Measurements from ENCODE around the gene PPIC.

Gene PPIC

DNA sequence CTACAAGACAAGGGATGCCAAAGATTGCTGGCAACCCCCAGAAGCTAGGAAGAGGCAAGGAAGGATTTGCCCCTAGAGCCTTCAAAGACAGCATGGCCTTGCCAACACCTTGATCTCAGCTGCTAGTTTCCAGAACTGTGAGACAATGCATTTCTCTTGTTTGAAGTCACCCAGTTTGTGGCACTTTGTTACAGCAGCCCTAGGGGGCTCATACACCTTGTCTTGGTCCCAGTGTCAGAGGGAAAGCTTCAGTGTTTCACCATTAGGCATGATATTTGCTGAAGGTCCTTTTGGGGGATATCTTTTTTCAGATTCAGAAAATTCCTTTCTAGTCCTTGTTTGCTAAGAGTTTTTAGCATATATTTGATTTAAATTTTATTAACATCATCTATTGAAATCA, 3.1 kb upstream of the PPIC start:
- DNase-seq (ENCODE audit: low read depth) = no peak
- TF ChIP-seq CTCF (IDR thresholded peaks at IDR 0.05; ENCODE audit: low read length, missing control alignments) = no peak

GRCh38 chr5:123037104-123037418, 536 bp upstream of the PPIC start:
- peak overlapping the region; percentile 78 for H3K4me3 ChIP-seq (replicated peaks; ENCODE audit: low read depth, low read length)
- DNase-seq (ENCODE audit: low read depth) = no peak
- no peak for TF ChIP-seq CTCF (IDR thresholded peaks at IDR 0.05; ENCODE audit: low read length, missing control alignments)

More for the DNA sequence above, 3.1 kb upstream of the PPIC start:
- no peak overlapping the region for H3K4me3 ChIP-seq (replicated peaks; ENCODE audit: low read depth, low read length)

DNA sequence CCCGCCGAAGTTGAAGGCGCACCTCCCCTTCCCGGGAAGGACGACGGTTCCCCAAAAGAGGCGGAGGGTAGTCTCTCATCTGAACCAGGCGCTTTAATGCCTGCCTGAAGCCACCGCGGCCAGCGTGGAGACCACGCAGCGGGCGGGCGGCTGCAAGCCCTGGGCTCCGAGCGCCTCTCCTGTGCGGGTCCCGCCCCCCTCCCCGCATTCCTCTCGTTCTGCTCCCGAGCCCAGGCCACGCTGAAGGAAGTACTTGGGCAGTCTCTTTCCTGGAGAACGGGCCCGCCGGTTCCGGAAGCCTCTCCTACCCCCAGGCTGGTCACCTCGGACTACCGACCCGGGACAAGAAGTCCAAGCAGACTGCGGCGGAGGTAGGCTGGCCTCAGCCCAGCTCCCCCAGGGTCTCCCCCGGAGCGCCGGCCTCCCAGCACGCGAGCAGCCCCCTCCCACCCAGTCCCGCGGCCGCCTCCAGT, 571 bp downstream of the PPIC start:
- H3K4me3 ChIP-seq (replicated peaks; ENCODE audit: low read depth, low read length) = peak overlapping the region; percentile 78
- no peak for TF ChIP-seq CTCF (IDR thresholded peaks at IDR 0.05; ENCODE audit: low read length, missing control alignments)
- peak; percentile 50 for DNase-seq (ENCODE audit: low read depth)

DNA sequence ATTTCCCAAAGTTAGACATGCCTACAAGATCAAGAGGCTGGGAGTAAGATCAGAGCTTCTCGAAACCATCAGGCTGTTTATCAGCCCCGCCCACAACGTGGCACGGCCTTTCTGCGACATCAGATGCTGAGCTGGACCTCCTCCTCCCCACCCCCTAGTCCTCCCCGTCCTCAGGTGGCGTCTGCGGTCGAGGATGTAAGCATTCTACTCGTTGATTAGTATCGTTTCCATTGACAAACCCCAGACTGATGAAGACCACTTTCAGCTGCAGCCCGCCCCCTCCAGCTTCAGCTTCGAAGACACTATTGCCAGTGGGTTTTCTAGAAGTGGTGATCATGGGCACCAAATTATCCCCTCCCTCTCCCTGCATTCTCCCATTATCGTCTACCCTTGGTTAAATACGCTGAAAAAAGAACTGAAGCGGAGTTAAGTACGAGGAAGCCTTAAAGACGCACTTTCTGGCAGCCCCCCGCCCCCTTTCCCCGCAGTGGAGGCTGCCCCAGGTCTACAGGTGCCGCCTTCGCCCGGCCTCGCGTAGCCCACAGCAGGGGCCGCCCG, 1.1 kb downstream of the PPIC start:
- H3K4me3 ChIP-seq (replicated peaks; ENCODE audit: low read depth, low read length) = peak overlapping the region; percentile 78
- DNase-seq (ENCODE audit: low read depth) = peak; percentile 29
- TF ChIP-seq CTCF (IDR thresholded peaks at IDR 0.05; ENCODE audit: low read length, missing control alignments) = no peak

DNA sequence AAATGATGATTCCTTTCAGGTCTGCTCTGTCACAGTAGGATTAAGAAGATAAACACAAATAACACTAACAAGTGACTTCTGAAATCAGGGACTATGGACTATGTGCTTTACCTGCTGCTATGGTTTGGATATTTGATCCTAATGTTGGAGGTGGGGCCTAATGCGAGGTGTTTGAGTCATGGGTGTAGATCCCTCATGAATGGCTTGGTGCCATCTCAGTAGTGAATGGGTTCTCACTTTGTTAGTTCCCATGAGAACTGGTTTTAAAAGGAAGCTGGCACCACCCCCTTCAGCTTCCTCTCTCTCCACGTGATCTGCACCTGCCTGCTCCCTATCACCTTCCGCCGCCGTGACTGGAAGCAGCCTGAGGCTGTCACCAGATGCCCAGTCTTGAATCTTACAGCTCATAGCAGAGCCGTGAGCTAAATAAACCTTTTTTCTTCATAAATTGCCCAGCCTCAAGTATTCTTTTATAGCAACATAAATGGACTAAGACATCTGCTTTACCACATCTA, 3.3 kb downstream of the PPIC start:
- no peak for TF ChIP-seq CTCF (IDR thresholded peaks at IDR 0.05; ENCODE audit: low read length, missing control alignments)
- no peak overlapping the region for H3K4me3 ChIP-seq (replicated peaks; ENCODE audit: low read depth, low read length)
- DNase-seq (ENCODE audit: low read depth) = no peak

DNA sequence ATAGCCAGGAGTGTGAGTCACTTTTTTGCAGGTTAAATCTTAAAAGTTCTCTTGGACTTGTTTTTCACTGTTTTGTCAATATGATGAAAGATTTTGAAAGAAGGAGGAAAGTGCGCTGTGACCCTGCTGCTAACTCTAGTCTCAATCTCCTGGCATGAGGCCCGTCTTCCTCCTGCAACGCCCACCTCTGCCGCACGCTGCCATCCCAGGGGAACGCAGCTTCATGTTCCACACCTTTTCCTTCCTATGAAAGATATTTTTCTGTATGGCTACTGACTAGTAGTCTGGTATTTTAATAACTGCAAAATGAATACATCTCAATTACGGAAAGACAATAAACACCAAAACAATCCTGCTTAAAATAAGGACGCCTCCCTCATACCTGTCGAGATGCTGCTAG, 8.3 kb downstream of the PPIC start:
- no peak for DNase-seq (ENCODE audit: low read depth)
- H3K4me3 ChIP-seq (replicated peaks; ENCODE audit: low read depth, low read length) = no peak overlapping the region
- no peak for TF ChIP-seq CTCF (IDR thresholded peaks at IDR 0.05; ENCODE audit: low read length, missing control alignments)

GRCh38 chr5:123014689-123015088, 21.8 kb downstream of the PPIC start:
- no peak for DNase-seq (ENCODE audit: low read depth)
- TF ChIP-seq CTCF (IDR thresholded peaks at IDR 0.05; ENCODE audit: low read length, missing control alignments) = no peak
- no peak overlapping the region for H3K4me3 ChIP-seq (replicated peaks; ENCODE audit: low read depth, low read length)

All from fibroblast of pulmonary artery (primary cell).